Common myeloid progenitor, CD34-positive (primary cell): ENCODE data around the gene DPYSL4.

Experiments used
- CTCF ChIA-PET: fragments of 350-600 bp; sonication (Branson Sonifier 250); formaldehyde crosslinking; loops from one replicate; lab custom pipeline; 2021; ENCODE audit warnings: antibody characterized with exemption; lab: Charles Lee
- POLR2A ChIA-PET: fragments of 350-600 bp; sonication (Branson Sonifier 250); formaldehyde crosslinking; loops from one replicate; lab custom pipeline; 2021; ENCODE audit warnings: antibody characterized with exemption; lab: Charles Lee
- DNase-seq, 3 donors: peaks; one replicate each; pipeline versions ENCODE4 v3.0.0 to v3.0.0-alpha.2; 2013
- H3K27ac ChIP-seq, 2 experiments: 1 replicate in 1 of 2; 2 replicates in 1 of 2; pipeline ENCODE4 v1.7.0; 2013; ENCODE audit warnings: inconsistent platforms in 2 of 2, low read length in 2 of 2, mild to moderate bottlenecking in 2 of 2, low read depth in 1 of 2, moderate library complexity in 1 of 2; ENCODE audit not compliant: severe bottlenecking in 2 of 2, insufficient read depth in 1 of 2, poor library complexity in 1 of 2
- H3K27me3 ChIP-seq, 5 experiments: replicated peaks in 2 of 5; 1 replicate in 3 of 5; 2 replicates in 2 of 5; pipeline versions ENCODE4 v1.6.1 to v1.7.0; 2013; ENCODE audit warnings: low read length in 4 of 5, mild to moderate bottlenecking in 2 of 5, moderate library complexity in 2 of 5, inconsistent platforms in 1 of 5; ENCODE audit not compliant: insufficient read depth in 5 of 5, control insufficient read depth in 4 of 5
- H3K36me3 ChIP-seq, 4 experiments: 1 replicate in 2 of 4; 2 replicates in 2 of 4; pipeline versions ENCODE4 v1.6.1 to v1.7.0; 2013; ENCODE audit warnings: low read length in 3 of 4, control low read depth in 1 of 4, mild to moderate bottlenecking in 1 of 4; ENCODE audit not compliant: control insufficient read depth in 4 of 4, insufficient read depth in 4 of 4
- H3K4me1 ChIP-seq, 4 experiments: 1 replicate in 3 of 4; 2 replicates in 1 of 4; pipeline versions ENCODE4 v1.6.1 to v1.7.1; 2013; ENCODE audit warnings: low read length in 3 of 4, mild to moderate bottlenecking in 3 of 4, control low read depth in 1 of 4, inconsistent platforms in 1 of 4, moderate library complexity in 1 of 4; ENCODE audit not compliant: control insufficient read depth in 4 of 4, insufficient read depth in 4 of 4; ENCODE audit errors: control extremely low read depth in 1 of 4
- H3K4me3 ChIP-seq, 7 experiments: 1 replicate in 4 of 7; 2 replicates in 3 of 7; pipeline versions ENCODE4 v1.5.1 to v1.7.0; 2013; ENCODE audit warnings: mild to moderate bottlenecking in 7 of 7, low read length in 6 of 7, moderate library complexity in 6 of 7, inconsistent platforms in 2 of 7, low read depth in 2 of 7, control low read depth in 1 of 7; ENCODE audit not compliant: insufficient read depth in 4 of 7, control insufficient read depth in 1 of 7; ENCODE audit errors: extremely low read depth in 1 of 7
- H3K9me3 ChIP-seq, 5 experiments: 1 replicate in 4 of 5; 2 replicates in 1 of 5; pipeline versions ENCODE4 v1.6.1 to v1.7.1; 2013; ENCODE audit warnings: low read length in 4 of 5, mild to moderate bottlenecking in 2 of 5, inconsistent platforms in 1 of 5, low read depth in 1 of 5, moderate library complexity in 1 of 5; ENCODE audit not compliant: control insufficient read depth in 4 of 5, insufficient read depth in 2 of 5; ENCODE audit errors: control extremely low read depth in 1 of 5
- whole genome bisulfite sequencing: methylation state at CpG from one replicate; pipeline ENCODE4 v1.1.5; 2013; ENCODE audit not compliant: insufficient coverage; 5-methylcytosine and 5-hydroxymethylcytosine counted together

The DPYSL4 gene

GRCh38 chr10:132145521-132146185 is 41.1 kb upstream of the DPYSL4 start:
- CTCF ChIA-PET = interaction anchor here (2.4 kb wide), 1 partner anchor 11 kb away, joined by 8 read pairs; no protein-coding TSS in a partner anchor
- DNase-seq = no peak

DNA sequence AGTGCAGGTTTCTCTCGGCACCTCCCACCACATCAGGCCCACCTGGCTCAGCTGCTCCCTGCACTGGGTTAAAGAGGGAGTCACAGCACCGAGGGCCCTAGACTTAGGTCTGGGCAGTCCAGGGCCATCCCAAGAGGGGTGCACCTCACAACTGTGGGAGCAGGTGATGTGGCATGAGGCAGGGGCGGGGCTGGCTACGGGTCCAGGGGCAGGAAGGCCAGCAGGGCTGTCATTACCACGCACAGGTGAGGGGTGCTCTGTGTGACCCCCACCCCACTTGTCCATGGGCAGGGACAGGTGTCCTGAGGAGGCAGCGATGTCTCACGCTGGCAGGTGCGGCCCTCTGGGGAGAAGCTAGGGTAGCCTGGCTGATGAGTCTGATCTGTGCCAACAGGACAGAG is 40.5 kb upstream of the DPYSL4 start:
- H3K4me3 ChIP-seq = no peak overlapping the region
- H3K9me3 ChIP-seq = no peaks in the 10 kb centered on the region
- DNase-seq = no peak
- H3K27me3 ChIP-seq = peaks cover 0 to 31% (median 6%) of the 10 kb centered on the region in 5 experiments
- H3K36me3 ChIP-seq = no peaks in the 10 kb centered on the region
- ChIA-PET POLR2A (no interaction called here), CTCF (interaction anchor here (0.6 to 2.4 kb wide), 2 partner anchors 12 to 132 kb away, joined by 3 to 8 read pairs; no protein-coding TSS in a partner anchor)
- peaks cover 0 to 1% (median 0%) of the 10 kb centered on the region in 4 experiments for H3K4me1 ChIP-seq
- WGBS = 75% methylated on average over 7 of the region's 8 CpGs
- no peak overlapping the region for H3K27ac ChIP-seq

More at GRCh38 chr10:132145521-132146185, 41.1 kb upstream of the DPYSL4 start:
- Histone ChIP-seq H3K4me1 (peaks cover 0 to 1% (median 0%) of the 10 kb centered on the region in 4 experiments), H3K36me3 (no peaks in the 10 kb centered on the region), H3K27ac (no peak overlapping the region), H3K27me3 (peaks cover 0 to 31% (median 6%) of the 10 kb centered on the region in 5 experiments), H3K4me3 (no peak overlapping the region), H3K9me3 (no peaks in the 10 kb centered on the region)
- POLR2A ChIA-PET = no interaction called here
- WGBS = 90% methylated on average over 10 of the region's 17 CpGs

DNA sequence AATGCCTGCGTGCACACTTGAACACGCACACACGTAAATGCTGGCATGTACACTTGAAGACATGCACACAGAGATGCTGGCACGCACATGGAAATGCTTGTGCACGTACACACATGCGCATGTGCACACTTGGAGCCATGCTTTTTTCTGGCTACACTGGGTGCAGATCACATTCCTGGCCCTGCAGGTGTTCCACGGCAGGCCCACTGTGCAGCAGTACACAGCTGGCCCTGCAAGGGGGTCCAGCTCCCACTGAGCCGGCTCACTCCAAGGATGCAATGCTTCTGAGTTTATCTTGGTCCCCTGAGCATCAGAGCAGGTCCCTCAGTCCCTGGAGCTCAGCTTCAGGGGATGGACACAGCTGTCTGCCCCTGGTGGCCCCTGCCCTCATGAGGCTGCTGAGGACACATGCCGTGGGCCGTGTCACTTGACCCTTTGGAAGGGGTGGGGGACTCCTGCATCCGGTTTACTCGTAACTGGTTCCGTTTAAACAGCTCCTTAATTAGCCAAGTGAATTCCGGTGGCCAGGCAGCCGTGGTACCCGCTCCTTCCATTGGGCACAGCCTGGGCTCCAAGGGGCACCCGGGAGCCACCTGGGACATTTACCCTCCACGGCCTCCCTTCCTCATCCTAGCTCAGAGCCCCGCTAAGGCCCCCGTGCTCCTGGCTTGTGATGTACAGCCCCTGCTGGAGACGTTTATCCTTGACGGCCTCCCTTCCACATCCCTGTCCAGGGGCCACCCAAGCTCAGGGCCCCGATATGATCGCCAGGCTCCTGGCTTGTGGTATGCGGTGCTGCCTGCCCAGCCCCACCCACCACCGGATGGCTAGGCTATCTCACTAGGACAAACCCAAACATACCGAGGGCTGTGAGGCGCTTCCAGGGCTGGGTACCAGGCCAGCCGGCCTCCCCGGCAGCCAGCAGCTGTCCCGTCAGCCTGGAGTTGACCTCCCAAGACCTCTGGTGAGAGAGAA is 39.5 kb upstream of the DPYSL4 start:
- peaks cover 0 to 1% (median 0%) of the 10 kb centered on the region in 4 experiments for H3K4me1 ChIP-seq
- H3K4me3 ChIP-seq = no peak overlapping the region
- no peaks in the 10 kb centered on the region for H3K36me3 ChIP-seq
- H3K27me3 ChIP-seq = peaks cover 0 to 33% (median 9%) of the 10 kb centered on the region in 5 experiments
- H3K9me3 ChIP-seq = no peaks in the 10 kb centered on the region
- WGBS = 88% methylated on average over 27 of the region's 31 CpGs
- CTCF ChIA-PET = interaction anchor here (0.6 kb wide), 2 partner anchors 133 to 1243 kb away, joined by 3 read pairs; no protein-coding TSS in a partner anchor
- DNase-seq = no peak
- POLR2A ChIA-PET = no interaction called here
- no peak overlapping the region for H3K27ac ChIP-seq

- CTCF ChIA-PET = no interaction called here
- H3K27ac ChIP-seq = no peak overlapping the region
- H3K9me3 ChIP-seq = no peaks in the 10 kb centered on the region
- H3K27me3 ChIP-seq = peaks cover 0 to 22% (median 5%) of the 10 kb centered on the region in 5 experiments
- H3K36me3 ChIP-seq = no peaks in the 10 kb centered on the region
- H3K4me1 ChIP-seq = no peaks in the 10 kb centered on the region
- DNase-seq = no peak
- WGBS = 87% methylated on average over 39 of the region's 43 CpGs
- POLR2A ChIA-PET = interaction anchor here (0.6 kb wide), 1 partner anchor 41 kb away, joined by 3 read pairs; no protein-coding TSS in a partner anchor
- H3K4me3 ChIP-seq = no peak overlapping the region
Measured at GRCh38 chr10:132148261-132149251, 38.2 kb upstream of the DPYSL4 start.

- POLR2A ChIA-PET = no interaction called here
- 100% methylated on average over 2 of the region's 23 CpGs for WGBS
- no peak for DNase-seq
Measured at GRCh38 chr10:132149271-132149670, 37.5 kb upstream of the DPYSL4 start.

GRCh38 chr10:132149917-132150316 is 36.8 kb upstream of the DPYSL4 start:
- POLR2A ChIA-PET = no interaction called here
- 100% methylated on average over 6 of the region's 7 CpGs for WGBS

More at GRCh38 chr10:132149271-132149670, 37.5 kb upstream of the DPYSL4 start:
- no peak overlapping the region for H3K4me3 ChIP-seq
- H3K36me3 ChIP-seq = no peaks in the 10 kb centered on the region
- H3K9me3 ChIP-seq = no peaks in the 10 kb centered on the region
- CTCF ChIA-PET = no interaction called here
- no peak overlapping the region for H3K27ac ChIP-seq
- peaks cover 0 to 16% (median 2%) of the 10 kb centered on the region in 5 experiments for H3K27me3 ChIP-seq
- no peaks in the 10 kb centered on the region for H3K4me1 ChIP-seq

More at GRCh38 chr10:132149917-132150316, 36.8 kb upstream of the DPYSL4 start:
- DNase-seq = no peak
- Histone ChIP-seq H3K27me3 (peaks cover 0 to 12% (median 2%) of the 10 kb centered on the region in 5 experiments), H3K27ac (no peak overlapping the region), H3K4me1 (no peaks in the 10 kb centered on the region), H3K36me3 (no peaks in the 10 kb centered on the region), H3K9me3 (no peaks in the 10 kb centered on the region), H3K4me3 (no peak overlapping the region)
- CTCF ChIA-PET = no interaction called here
